PC-9 (cell line): ENCODE data around the gene PDCD6IP. TPM values are rescaled to one million over a fixed set of nuclear protein-coding genes. Genes with fewer than 3 reads are reported as not detected.

Experiments
- BruUV-seq: library from RNA; stranded (reverse); fragments of 400-500 nt; replicated peaks from 2 replicates; lab custom pipeline; 2021; lab: Mats Ljungman, UMichigan
- CTCF ChIA-PET: fragments of 300-600 bp; sonication (Branson Sonifier 250); formaldehyde crosslinking; loops from one replicate; lab custom pipeline; 2022; ENCODE audit warnings: antibody characterized with exemption; lab: Charles Lee
- POLR2A ChIA-PET: fragments of 300-600 bp; sonication (Branson Sonifier 250); formaldehyde crosslinking; loops from one replicate; lab custom pipeline; 2022; ENCODE audit warnings: antibody characterized with exemption; ENCODE audit not compliant: unreplicated experiment; lab: Charles Lee
- DNase-seq, 2 experiments: peaks; one replicate each; pipeline versions ENCODE4 v3.0.0 to v3.0.0-alpha.2; 2015 to 2022; ENCODE audit warnings: mixed read lengths in 1 of 2
- H2AFZ ChIP-seq: fragments of 200-600 bp; sonication (generic); 2 replicates; pipeline ENCODE4 v1.8.1; 2017; ENCODE audit warnings: antibody characterized with exemption
- H3F3A ChIP-seq: fragments of 200-600 bp; sonication (generic); 2 replicates; pipeline ENCODE4 v1.8.1; 2017; ENCODE audit warnings: antibody characterized with exemption, mild to moderate bottlenecking, low read depth; ENCODE audit not compliant: insufficient read depth
- H3K27ac ChIP-seq: fragments of 200-600 bp; sonication (generic); 2 replicates; pipeline ENCODE4 v1.6.1; 2016; ENCODE audit warnings: mixed run types
- H3K27me3 ChIP-seq: fragments of 200-600 bp; sonication (generic); 2 replicates; pipeline ENCODE4 v1.6.1; 2016; ENCODE audit warnings: low read depth, mixed run types; ENCODE audit not compliant: insufficient read depth
- H3K36me3 ChIP-seq: fragments of 200-600 bp; sonication (generic); 2 replicates; pipeline ENCODE4 v1.6.1; 2016; ENCODE audit warnings: low read depth, mixed run types
- H3K4me1 ChIP-seq: fragments of 200-600 bp; sonication (generic); replicated peaks from 2 replicates; pipeline ENCODE4 v1.6.1; 2016; ENCODE audit warnings: mixed run types; ENCODE audit not compliant: insufficient read depth
- H3K4me2 ChIP-seq: fragments of 200-600 bp; sonication (generic); 2 replicates; pipeline ENCODE4 v1.6.1; 2017; ENCODE audit warnings: mixed run types
- H3K4me3 ChIP-seq: fragments of 200-600 bp; sonication (generic); 2 replicates; pipeline ENCODE4 v1.6.1; 2016; ENCODE audit warnings: mixed run types
- H3K79me2 ChIP-seq: fragments of 200-600 bp; sonication (generic); 2 replicates; pipeline ENCODE4 v1.6.1; 2017; ENCODE audit warnings: low read depth, mixed run types
- H3K9me2 ChIP-seq: fragments of 200-600 bp; sonication (generic); 2 replicates; pipeline ENCODE4 v1.8.1; 2017; ENCODE audit warnings: mild to moderate bottlenecking; ENCODE audit not compliant: insufficient read depth
- H3K9me3 ChIP-seq: fragments of 200-600 bp; sonication (generic); 2 replicates; pipeline ENCODE4 v1.8.1; 2016; ENCODE audit warnings: low read depth; ENCODE audit not compliant: insufficient read depth
- H4K20me1 ChIP-seq: fragments of 200-600 bp; sonication (generic); 2 replicates; pipeline ENCODE4 v1.8.1; 2017; ENCODE audit not compliant: insufficient read depth
- CTCF ChIP-seq: fragments of 200-600 bp; sonication (generic); conservative IDR thresholded peaks from 2 replicates; pipeline ENCODE4 v1.6.1; 2017; ENCODE audit warnings: mixed run types, antibody characterized with exemption, mild to moderate bottlenecking, moderate library complexity
- EZH2 ChIP-seq: fragments of 200-600 bp; sonication (generic); IDR thresholded peaks from 2 replicates; pipeline ENCODE4 v1.8.0; 2017; ENCODE audit warnings: antibody characterized with exemption, low read depth
- intact Hi-C: fragments of 100-400 bp; cut with micrococcal nuclease; formaldehyde crosslinking; loops from one replicate; pipeline ENCODE4 v1.10.0; 2022; ENCODE audit not compliant: unreplicated experiment
- total RNA-seq: library from RNA; stranded (reverse); gene quantifications from 2 replicates; pipeline ENCODE4 v1.2.3, GENCODE V29; 2021

PDCD6IP gene
- total RNA-seq, 1 experiment from 2014 or later: 209 TPM

GRCh38 chr3:33786565-33787327 lies 11.7 kb upstream of the PDCD6IP start:
- H2AFZ ChIP-seq: no peak overlapping the region
- H3K27ac ChIP-seq: no peak overlapping the region
- DNase-seq: no peak
- H3K36me3 ChIP-seq: no peaks in the 10 kb centered on the region
- peaks cover 4% of the 10 kb centered on the region; the same call in 1 of the 2 replicates for H3K4me1 ChIP-seq
- no peak for TF ChIP-seq CTCF
- H3K4me2 ChIP-seq: peak overlapping the region; percentile 68
- no peaks in the 10 kb centered on the region for H4K20me1 ChIP-seq
- H3K4me3 ChIP-seq: no peak overlapping the region
- H3K27me3 ChIP-seq: no peaks in the 10 kb centered on the region
- H3K9me2 ChIP-seq: no peaks in the 10 kb centered on the region
- BruUV-seq: no TSS peak
- POLR2A ChIA-PET: interaction anchor here (0.6 kb wide), 1 partner anchor 225 kb away, joined by 10 read pairs; no protein-coding TSS in a partner anchor
- CTCF ChIA-PET: interaction anchor here (0.5 to 1.6 kb wide), 8 partner anchors 9 to 840 kb away, joined by 3 to 6 read pairs (median 5); partner anchors contain the start of gene UBP1
- no peaks in the 10 kb centered on the region for H3K9me3 ChIP-seq
- no peaks in the 10 kb centered on the region for H3K79me2 ChIP-seq
- H3F3A ChIP-seq: no peaks in the 10 kb centered on the region
- intact Hi-C loops: loop anchor here (1.0 to 10.0 kb wide), 4 partner anchors 150 to 839 kb away; no protein-coding TSS in a partner anchor

DNA sequence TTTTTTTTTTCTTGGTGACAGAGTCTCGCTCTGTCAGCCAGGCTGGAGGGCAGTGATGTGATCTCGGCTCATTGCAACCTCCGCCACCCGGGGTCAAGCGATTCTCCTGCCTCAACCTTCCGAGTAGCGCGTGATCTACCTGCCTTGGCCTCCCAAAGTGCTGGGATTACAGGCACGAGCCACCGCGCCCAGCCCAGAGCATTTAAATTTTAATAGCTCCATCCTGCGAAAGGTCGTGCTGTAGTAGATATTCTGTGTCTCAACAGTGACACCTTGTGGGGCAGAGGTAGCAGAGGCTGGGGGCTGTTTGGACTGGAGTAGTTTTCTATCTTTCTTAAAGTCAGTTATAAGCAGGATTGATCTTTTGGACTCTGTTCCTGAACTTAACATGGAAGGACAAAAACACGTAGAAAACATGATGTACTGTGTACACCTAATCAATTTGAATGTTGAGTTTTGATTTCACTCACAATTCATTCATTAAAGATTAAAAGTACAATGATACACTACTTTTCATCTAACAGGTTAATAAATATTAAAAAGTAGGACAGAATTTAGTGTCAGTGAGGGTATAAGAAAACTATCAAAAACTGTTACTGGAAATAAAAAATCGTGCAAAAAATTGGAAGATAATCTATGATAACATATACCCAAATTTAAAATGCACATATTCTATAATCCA lies 11.0 kb upstream of the PDCD6IP start:
- peaks cover 4% of the 10 kb centered on the region; the same call in 1 of the 2 replicates for H3K4me1 ChIP-seq
- CTCF ChIA-PET: interaction anchor here (0.5 to 1.6 kb wide), 8 partner anchors 9 to 841 kb away, joined by 3 to 6 read pairs (median 5); partner anchors contain the start of gene UBP1
- TF ChIP-seq CTCF (peak; percentile 69), EZH2 (no peak)
- no peaks in the 10 kb centered on the region for H3K9me2 ChIP-seq
- POLR2A ChIA-PET: interaction anchor here (0.6 kb wide), 1 partner anchor 226 kb away, joined by 10 read pairs; no protein-coding TSS in a partner anchor
- H3K27me3 ChIP-seq: no peaks in the 10 kb centered on the region
- no TSS peak for BruUV-seq
- no peak overlapping the region for H3K4me3 ChIP-seq
- no peaks in the 10 kb centered on the region for H3K9me3 ChIP-seq
- no peaks in the 10 kb centered on the region for H4K20me1 ChIP-seq
- H3K4me2 ChIP-seq: peak overlapping the region; percentile 68
- no peaks in the 10 kb centered on the region for H3F3A ChIP-seq
- no peaks in the 10 kb centered on the region for H3K79me2 ChIP-seq
- peak in 1 of 2 experiments; percentile 31 for DNase-seq
- H3K27ac ChIP-seq: no peak overlapping the region
- intact Hi-C loops: loop anchor here (1.0 to 10.0 kb wide), 4 partner anchors 151 to 840 kb away; no protein-coding TSS in a partner anchor
- no peaks in the 10 kb centered on the region for H3K36me3 ChIP-seq
- no peak overlapping the region for H2AFZ ChIP-seq

GRCh38 chr3:33789183-33789954 lies 9.1 kb upstream of the PDCD6IP start:
- POLR2A ChIA-PET: no interaction called here
- CTCF ChIA-PET: no interaction called here
- no peak overlapping the region for H3K4me3 ChIP-seq

More at GRCh38 chr3:33789183-33789954, 9.1 kb upstream of the PDCD6IP start:
- no TSS peak for BruUV-seq
- Histone ChIP-seq H4K20me1 (no peaks in the 10 kb centered on the region), H3K4me2 (no peak overlapping the region), H3K36me3 (no peaks in the 10 kb centered on the region), H3K9me2 (no peaks in the 10 kb centered on the region), H3K27me3 (no peaks in the 10 kb centered on the region), H3K27ac (no peak overlapping the region), H3K9me3 (no peaks in the 10 kb centered on the region), H3K4me1 (peaks cover 4% of the 10 kb centered on the region; the same call in 1 of the 2 replicates), H2AFZ (no peak overlapping the region), H3K79me2 (no peaks in the 10 kb centered on the region), H3F3A (no peaks in the 10 kb centered on the region)
- TF ChIP-seq CTCF (no peak), EZH2 (no peak)
- intact Hi-C loops: loop anchor here (10.0 kb wide), 1 partner anchor 415 kb away; no protein-coding TSS in a partner anchor
- no peak for DNase-seq
